Neural cell (in vitro differentiated cells): Measurements from ENCODE around the gene PTPRN2. TPM values are rescaled to one million over a fixed set of nuclear protein-coding genes. Genes with fewer than 3 reads are reported as not detected.

Experiments
- H2AFZ ChIP-seq: fragments of 200-600, 300-800 bp; sonication (generic), shearing (Covaris generic); 2 replicates; pipeline ENCODE4 v1.6.0; 2014; ENCODE audit warnings: low read depth, mild to moderate bottlenecking, antibody characterized with exemption, low read length, moderate library complexity
- H3F3A ChIP-seq: fragments of 200-600 bp; shearing (Covaris generic); 2 replicates; pipeline ENCODE4 v1.6.1; 2016; ENCODE audit warnings: mild to moderate bottlenecking, moderate library complexity, mixed read lengths, antibody characterized with exemption, low read length; ENCODE audit not compliant: insufficient read depth, poor library complexity, severe bottlenecking
- H3K27ac ChIP-seq: fragments of 200-600, 300-800 bp; sonication (generic), shearing (Covaris generic); 2 replicates; pipeline ENCODE4 v1.5.1; 2014; ENCODE audit warnings: mild to moderate bottlenecking, low read length, moderate library complexity
- H3K27me3 ChIP-seq: fragments of 300-800, 200-600 bp; sonication (generic), shearing (Covaris generic); 2 replicates; pipeline ENCODE4 v1.6.0; 2014; ENCODE audit warnings: mild to moderate bottlenecking, low read depth, low read length, moderate library complexity; ENCODE audit not compliant: insufficient read depth
- H3K36me3 ChIP-seq: fragments of 300-800, 200-600 bp; sonication (generic), shearing (Covaris generic); 2 replicates; pipeline ENCODE4 v1.5.1; 2014; ENCODE audit warnings: mild to moderate bottlenecking, antibody characterized with exemption, low read length, moderate library complexity; ENCODE audit not compliant: insufficient read depth
- H3K4me2 ChIP-seq: fragments of 300-800, 200-600 bp; sonication (generic), shearing (Covaris generic); 2 replicates; pipeline ENCODE4 v1.6.0; 2014; ENCODE audit warnings: mild to moderate bottlenecking, low read length
- H3K4me3 ChIP-seq: fragments of 300-800, 200-600 bp; sonication (generic), shearing (Covaris generic); 2 replicates; pipeline ENCODE4 v1.5.1; 2014; ENCODE audit warnings: mild to moderate bottlenecking, low read length, moderate library complexity
- H3K79me2 ChIP-seq: fragments of 200-600 bp; shearing (Covaris generic); replicated peaks from 2 replicates; pipeline ENCODE4 v1.6.0; 2014; ENCODE audit warnings: mild to moderate bottlenecking, low read length, moderate library complexity; ENCODE audit not compliant: insufficient read depth
- H3K9ac ChIP-seq: fragments of 300-800, 200-600 bp; sonication (generic), shearing (Covaris generic); 2 replicates; pipeline ENCODE4 v1.6.1; 2016; ENCODE audit warnings: mild to moderate bottlenecking, low read length, mixed read lengths
- H3K9me2 ChIP-seq: fragments of 200-600 bp; shearing (Covaris generic); 2 replicates; pipeline ENCODE4 v1.6.1; 2016; ENCODE audit warnings: mild to moderate bottlenecking, low read length, mixed read lengths; ENCODE audit not compliant: insufficient read depth
- H3K9me3 ChIP-seq: fragments of 200-600, 300-800 bp; sonication (generic), shearing (Covaris generic); 2 replicates; pipeline ENCODE4 v1.6.1; 2016; ENCODE audit warnings: mild to moderate bottlenecking, mixed run types, low read length, moderate library complexity, mixed read lengths
- H4K20me1 ChIP-seq: fragments of 200-600 bp; shearing (Covaris generic); 2 replicates; pipeline ENCODE4 v1.6.1; 2016; ENCODE audit warnings: mild to moderate bottlenecking, mixed run types; ENCODE audit not compliant: insufficient read depth
- EP300 ChIP-seq: fragments of 450-650 bp; conservative IDR thresholded peaks from 2 replicates; pipeline ENCODE4 v1.6.1; 2014; ENCODE audit warnings: antibody characterized with exemption, mild to moderate bottlenecking, moderate library complexity; ENCODE audit not compliant: poor library complexity, severe bottlenecking
- EZH2 ChIP-seq: fragments of 200-600, 300-800 bp; shearing (Covaris generic), sonication (generic); IDR thresholded peaks from 2 replicates; pipeline ENCODE4 v1.6.1; 2014; ENCODE audit warnings: antibody characterized with exemption, low read length, borderline replicate concordance, mild to moderate bottlenecking; ENCODE audit not compliant: insufficient read depth, poor library complexity, severe bottlenecking
- MXI1 ChIP-seq: fragments of 450-650 bp; conservative IDR thresholded peaks from 2 replicates; pipeline ENCODE4 v1.6.1; 2014; ENCODE audit warnings: antibody characterized with exemption, mild to moderate bottlenecking; ENCODE audit not compliant: poor library complexity, severe bottlenecking
- POLR2AphosphoS5 ChIP-seq: IDR thresholded peaks from 2 replicates; pipeline ENCODE4 v1.6.1; 2012
- RAD21 ChIP-seq: fragments of 450-650 bp; conservative IDR thresholded peaks from 2 replicates; pipeline ENCODE4 v1.6.1; 2014; ENCODE audit warnings: antibody characterized with exemption, mild to moderate bottlenecking, moderate library complexity
- SMC3 ChIP-seq: fragments of 450-650 bp; conservative IDR thresholded peaks from 2 replicates; pipeline ENCODE4 v1.6.1; 2014; ENCODE audit warnings: antibody characterized with exemption, mild to moderate bottlenecking, moderate library complexity; ENCODE audit not compliant: poor library complexity
- TAF1 ChIP-seq: IDR thresholded peaks from 2 replicates; pipeline ENCODE4 v1.6.1; 2012; ENCODE audit warnings: low read depth
- polyA plus RNA-seq: library from polyadenylated mRNA; depleted of rRNA; stranded (reverse); fragments of >200 nt; gene quantifications from 2 replicates; pipeline ENCODE4 v1.2.3, GENCODE V29; 2014
- TF ChIP-seq, protein P1 (sequence below): fragments of 450-650 bp; IDR thresholded peaks from 2 replicates; pipeline ENCODE4 v1.5.1; 2014; ENCODE audit warnings: antibody characterized with exemption, mild to moderate bottlenecking, moderate library complexity; ENCODE audit not compliant: poor library complexity, severe bottlenecking
- TF ChIP-seq, protein P2 (sequence below): IDR thresholded peaks from 2 replicates; pipeline ENCODE4 v1.6.1; 2012; ENCODE audit warnings: borderline replicate concordance

The PTPRN2 gene
- polyA plus RNA-seq, 1 donor from 2014 or later: 31.0 TPM

GRCh38 chr7:157795199-157795598, 792.4 kb downstream of the PTPRN2 start:
- Histone ChIP-seq H3K27ac (no peak overlapping the region), H3F3A (no peaks in the 10 kb centered on the region), H3K4me2 (no peak overlapping the region), H3K4me3 (no peak overlapping the region), H4K20me1 (no peaks in the 10 kb centered on the region), H3K79me2 (no peaks in the 10 kb centered on the region), H3K9ac (no peak overlapping the region), H3K36me3 (no peaks in the 10 kb centered on the region), H2AFZ (no peak overlapping the region), H3K27me3 (no peaks in the 10 kb centered on the region), H3K9me2 (no peaks in the 10 kb centered on the region), H3K9me3 (no peaks in the 10 kb centered on the region)
- TF ChIP-seq EP300 (no peak), RAD21 (no peak), SMC3 (no peak), EZH2 (no peak), TAF1 (no peak), POLR2AphosphoS5 (no peak), MXI1 (no peak)
- TF ChIP-seq, protein P1, sequence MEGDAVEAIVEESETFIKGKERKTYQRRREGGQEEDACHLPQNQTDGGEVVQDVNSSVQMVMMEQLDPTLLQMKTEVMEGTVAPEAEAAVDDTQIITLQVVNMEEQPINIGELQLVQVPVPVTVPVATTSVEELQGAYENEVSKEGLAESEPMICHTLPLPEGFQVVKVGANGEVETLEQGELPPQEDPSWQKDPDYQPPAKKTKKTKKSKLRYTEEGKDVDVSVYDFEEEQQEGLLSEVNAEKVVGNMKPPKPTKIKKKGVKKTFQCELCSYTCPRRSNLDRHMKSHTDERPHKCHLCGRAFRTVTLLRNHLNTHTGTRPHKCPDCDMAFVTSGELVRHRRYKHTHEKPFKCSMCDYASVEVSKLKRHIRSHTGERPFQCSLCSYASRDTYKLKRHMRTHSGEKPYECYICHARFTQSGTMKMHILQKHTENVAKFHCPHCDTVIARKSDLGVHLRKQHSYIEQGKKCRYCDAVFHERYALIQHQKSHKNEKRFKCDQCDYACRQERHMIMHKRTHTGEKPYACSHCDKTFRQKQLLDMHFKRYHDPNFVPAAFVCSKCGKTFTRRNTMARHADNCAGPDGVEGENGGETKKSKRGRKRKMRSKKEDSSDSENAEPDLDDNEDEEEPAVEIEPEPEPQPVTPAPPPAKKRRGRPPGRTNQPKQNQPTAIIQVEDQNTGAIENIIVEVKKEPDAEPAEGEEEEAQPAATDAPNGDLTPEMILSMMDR: no peak
- TF ChIP-seq, protein P2, sequence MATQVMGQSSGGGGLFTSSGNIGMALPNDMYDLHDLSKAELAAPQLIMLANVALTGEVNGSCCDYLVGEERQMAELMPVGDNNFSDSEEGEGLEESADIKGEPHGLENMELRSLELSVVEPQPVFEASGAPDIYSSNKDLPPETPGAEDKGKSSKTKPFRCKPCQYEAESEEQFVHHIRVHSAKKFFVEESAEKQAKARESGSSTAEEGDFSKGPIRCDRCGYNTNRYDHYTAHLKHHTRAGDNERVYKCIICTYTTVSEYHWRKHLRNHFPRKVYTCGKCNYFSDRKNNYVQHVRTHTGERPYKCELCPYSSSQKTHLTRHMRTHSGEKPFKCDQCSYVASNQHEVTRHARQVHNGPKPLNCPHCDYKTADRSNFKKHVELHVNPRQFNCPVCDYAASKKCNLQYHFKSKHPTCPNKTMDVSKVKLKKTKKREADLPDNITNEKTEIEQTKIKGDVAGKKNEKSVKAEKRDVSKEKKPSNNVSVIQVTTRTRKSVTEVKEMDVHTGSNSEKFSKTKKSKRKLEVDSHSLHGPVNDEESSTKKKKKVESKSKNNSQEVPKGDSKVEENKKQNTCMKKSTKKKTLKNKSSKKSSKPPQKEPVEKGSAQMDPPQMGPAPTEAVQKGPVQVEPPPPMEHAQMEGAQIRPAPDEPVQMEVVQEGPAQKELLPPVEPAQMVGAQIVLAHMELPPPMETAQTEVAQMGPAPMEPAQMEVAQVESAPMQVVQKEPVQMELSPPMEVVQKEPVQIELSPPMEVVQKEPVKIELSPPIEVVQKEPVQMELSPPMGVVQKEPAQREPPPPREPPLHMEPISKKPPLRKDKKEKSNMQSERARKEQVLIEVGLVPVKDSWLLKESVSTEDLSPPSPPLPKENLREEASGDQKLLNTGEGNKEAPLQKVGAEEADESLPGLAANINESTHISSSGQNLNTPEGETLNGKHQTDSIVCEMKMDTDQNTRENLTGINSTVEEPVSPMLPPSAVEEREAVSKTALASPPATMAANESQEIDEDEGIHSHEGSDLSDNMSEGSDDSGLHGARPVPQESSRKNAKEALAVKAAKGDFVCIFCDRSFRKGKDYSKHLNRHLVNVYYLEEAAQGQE: no peak

- H3K79me2 ChIP-seq: no peaks in the 10 kb centered on the region
- no peaks in the 10 kb centered on the region for H3F3A ChIP-seq
- H3K4me2 ChIP-seq: no peak overlapping the region
- H3K9me2 ChIP-seq: no peaks in the 10 kb centered on the region
- H3K9ac ChIP-seq: no peak overlapping the region
- H3K36me3 ChIP-seq: no peaks in the 10 kb centered on the region
- H3K27me3 ChIP-seq: no peaks in the 10 kb centered on the region
- TF ChIP-seq, protein P2: no peak
- TF ChIP-seq EZH2 (no peak), TAF1 (no peak), EP300 (no peak), RAD21 (no peak), POLR2AphosphoS5 (no peak), MXI1 (no peak), SMC3 (no peak)
- TF ChIP-seq, protein P1: no peak
- no peaks in the 10 kb centered on the region for H4K20me1 ChIP-seq
- H2AFZ ChIP-seq: no peak overlapping the region
- no peaks in the 10 kb centered on the region for H3K9me3 ChIP-seq
- H3K27ac ChIP-seq: no peak overlapping the region
- no peak overlapping the region for H3K4me3 ChIP-seq
These were observed 792.9 kb downstream of the PTPRN2 start for GRCh38 chr7:157794746-157795065.
